Measurements from ENCODE around the gene SIL1. TPM values are rescaled to one million over a fixed set of nuclear protein-coding genes. Genes with fewer than 3 reads are reported as not detected.

SIL1 gene
- total RNA-seq, 1 donor from 2014 or later: 29.9 TPM

- no peak overlapping the region for H3K4me3 ChIP-seq (ENCODE audit: low read depth, low read length)
- H3K27me3 ChIP-seq (ENCODE audit: control insufficient read depth, insufficient read depth, low read length): no peaks in the 10 kb centered on the region
- no peaks in the 10 kb centered on the region for H3K36me3 ChIP-seq (ENCODE audit: control insufficient read depth, insufficient read depth, low read length)
- TF ChIP-seq CTCF (IDR thresholded peaks at IDR 0.05; ENCODE audit: insufficient read depth, low read length, poor library complexity, severe bottlenecking): no peak
- no peak for DNase-seq (ENCODE audit: low read depth)
Measured at GRCh38 chr5:138965626-138966025, 232.5 kb downstream of the SIL1 start.

GRCh38 chr5:138964647-138965201 lies 233.4 kb downstream of the SIL1 start:
- H3K36me3 ChIP-seq (ENCODE audit: control insufficient read depth, insufficient read depth, low read length): no peaks in the 10 kb centered on the region
- no peak for DNase-seq (ENCODE audit: low read depth)
- no peak for TF ChIP-seq CTCF (IDR thresholded peaks at IDR 0.05; ENCODE audit: insufficient read depth, low read length, poor library complexity, severe bottlenecking)
- no peaks in the 10 kb centered on the region for H3K27me3 ChIP-seq (ENCODE audit: control insufficient read depth, insufficient read depth, low read length)
- H3K4me3 ChIP-seq (ENCODE audit: low read depth, low read length): no peak overlapping the region

GRCh38 chr5:138963763-138964371 lies 234.3 kb downstream of the SIL1 start:
- Histone ChIP-seq H3K27me3 (ENCODE audit: control insufficient read depth, insufficient read depth, low read length) (no peaks in the 10 kb centered on the region), H3K4me3 (ENCODE audit: low read depth, low read length) (no peak overlapping the region), H3K36me3 (ENCODE audit: control insufficient read depth, insufficient read depth, low read length) (no peaks in the 10 kb centered on the region)
- DNase-seq (ENCODE audit: low read depth): no peak
- no peak for TF ChIP-seq CTCF (IDR thresholded peaks at IDR 0.05; ENCODE audit: insufficient read depth, low read length, poor library complexity, severe bottlenecking)

GRCh38 chr5:138962614-138963370 lies 235.4 kb downstream of the SIL1 start:
- Histone ChIP-seq H3K4me3 (ENCODE audit: low read depth, low read length) (no peak overlapping the region), H3K36me3 (ENCODE audit: control insufficient read depth, insufficient read depth, low read length) (no peaks in the 10 kb centered on the region), H3K27me3 (ENCODE audit: control insufficient read depth, insufficient read depth, low read length) (no peaks in the 10 kb centered on the region)
- no peak for TF ChIP-seq CTCF (IDR thresholded peaks at IDR 0.05; ENCODE audit: insufficient read depth, low read length, poor library complexity, severe bottlenecking)
- no peak for DNase-seq (ENCODE audit: low read depth)

- Histone ChIP-seq H3K36me3 (ENCODE audit: control insufficient read depth, insufficient read depth, low read length) (no peaks in the 10 kb centered on the region), H3K27me3 (ENCODE audit: control insufficient read depth, insufficient read depth, low read length) (no peaks in the 10 kb centered on the region), H3K4me3 (ENCODE audit: low read depth, low read length) (no peak overlapping the region)
- TF ChIP-seq CTCF (IDR thresholded peaks at IDR 0.05; ENCODE audit: insufficient read depth, low read length, poor library complexity, severe bottlenecking): no peak
- DNase-seq (ENCODE audit: low read depth): no peak
Measured at GRCh38 chr5:138961729-138962128, 236.4 kb downstream of the SIL1 start.
